Left lung (tissue), 10 donors: ENCODE results near the gene USP8. TPM values are rescaled to one million over a fixed set of nuclear protein-coding genes. Genes with fewer than 3 reads are reported as not detected.
"Not testable (repeated sequence)": the region's sequence is repeated elsewhere in the genome, so short reads cannot be mapped to it uniquely, and the experiment has no call there.

Experiments
- ATAC-seq: fragments of 200-7000 bp; cut with Tn5 transposase; one replicate; pipeline ENCODE4 v1.9.1; 2020; ENCODE audit warnings: moderate library complexity
- DNase-seq, 4 donors: peaks; one replicate each; pipeline ENCODE4 v3.0.0-alpha.2; 2013 to 2020
- H3K27ac ChIP-seq, 2 donors: fragments of 200-600 bp; sonication (generic) in 1 of 2; one replicate each; pipeline versions ENCODE4 v1.5.0 to v1.8.0; 2020 to 2021
- H3K27me3 ChIP-seq, 2 donors: fragments of 200-600 bp; sonication (generic) in 1 of 2; one replicate each; pipeline versions ENCODE4 v1.5.0 to v1.8.0; 2020 to 2021
- H3K36me3 ChIP-seq, 2 donors: fragments of 200-600 bp; sonication (generic) in 1 of 2; one replicate each; pipeline versions ENCODE4 v1.5.0 to v1.8.0; 2020 to 2021
- H3K4me1 ChIP-seq, 2 donors: fragments of 200-600 bp; one replicate each; pipeline ENCODE4 v1.8.0; 2021
- H3K4me3 ChIP-seq, 2 donors: fragments of 200-600 bp; sonication (generic) in 1 of 2; one replicate each; pipeline versions ENCODE4 v1.5.0 to v1.8.0; 2020 to 2021; ENCODE audit warnings: mild to moderate bottlenecking in 1 of 2
- H3K9me3 ChIP-seq, 2 donors: fragments of 200-600 bp; sonication (generic) in 1 of 2; one replicate each; pipeline versions ENCODE4 v1.5.0 to v1.8.0; 2020 to 2021
- CTCF ChIP-seq, 2 donors: fragments of 200-600 bp; sonication (generic) in 1 of 2; IDR thresholded peaks; one replicate each; pipeline versions ENCODE4 v1.5.0 to v1.8.0; 2021; ENCODE audit warnings: antibody characterized with exemption in 2 of 2
- intact Hi-C, 2 donors: fragments of 100-400 bp; cut with DNase I; formaldehyde crosslinking; loops; one replicate each; pipeline versions ENCODE4 v1.11.2 to v1.14.2; 2022
- polyA plus RNA-seq, 6 donors: library from polyadenylated mRNA; unstranded; fragments of 120-200 nt; gene quantifications; one replicate each; pipeline ENCODE4 v1.2.1, GENCODE V29; 2013; ENCODE audit not compliant: insufficient read length in 6 of 6
- total RNA-seq, 2 donors: library from RNA; stranded (reverse); fragmentation: NEBNext Ultra II Directional; extraction: Animal tissue kit (Norgen Biotek cat#: 25700); gene quantifications; one replicate each; pipeline ENCODE4 v1.2.1, GENCODE V29; 2021
- donor health status: DM: no; HTN: yes; CAD: no.
- donor health status: DM: no; HTN: no; CAD: no.

USP8 gene
- total and polyA plus RNA-seq, 8 donors, result 51.3 to 68.6 (median 60.8) TPM

- H3K27ac ChIP-seq, result no peak overlapping the region
- no peak overlapping the region for H3K4me3 ChIP-seq
- no peak for TF ChIP-seq CTCF (IDR thresholded peaks at IDR 0.05)
- H3K36me3 ChIP-seq, result no peaks in the 10 kb centered on the region
- intact Hi-C loops, result no loop called here
- ATAC-seq, result no peak
- H3K27me3 ChIP-seq, result no peaks in the 10 kb centered on the region
- DNase-seq, result no peak
- no peaks in the 10 kb centered on the region for H3K4me1 ChIP-seq
- H3K9me3 ChIP-seq, result no peaks in the 10 kb centered on the region
These were observed 9.6 kb upstream of the USP8 start for GRCh38 chr15:50414624-50415023.

GRCh38 chr15:50415752-50416404 lies 8.3 kb upstream of the USP8 start:
- H3K4me1 ChIP-seq, result no peaks in the 10 kb centered on the region

GRCh38 chr15:50416890-50417289 lies 7.3 kb upstream of the USP8 start:
- Histone ChIP-seq H3K27ac (no peak overlapping the region), H3K4me1 (no peaks in the 10 kb centered on the region), H3K36me3 (no peaks in the 10 kb centered on the region), H3K27me3 (no peaks in the 10 kb centered on the region), H3K9me3 (no peaks in the 10 kb centered on the region), H3K4me3 (no peak overlapping the region)
- ATAC-seq, result no peak
- DNase-seq, result no peak
- intact Hi-C loops, result no loop called here
- no peak for TF ChIP-seq CTCF (IDR thresholded peaks at IDR 0.05)

More at GRCh38 chr15:50415752-50416404, 8.3 kb upstream of the USP8 start:
- H3K27me3 ChIP-seq, result no peaks in the 10 kb centered on the region
- no peak overlapping the region for H3K27ac ChIP-seq
- no peak for TF ChIP-seq CTCF (IDR thresholded peaks at IDR 0.05)
- DNase-seq (no peak), ATAC-seq (no peak)
- no peak overlapping the region for H3K4me3 ChIP-seq
- H3K36me3 ChIP-seq, result no peaks in the 10 kb centered on the region
- no peaks in the 10 kb centered on the region for H3K9me3 ChIP-seq
- intact Hi-C loops, result no loop called here

- intact Hi-C loops, result no loop called here
- Histone ChIP-seq H3K4me3 (no peak overlapping the region), H3K9me3 (no peaks in the 10 kb centered on the region), H3K4me1 (no peaks in the 10 kb centered on the region), H3K27me3 (no peaks in the 10 kb centered on the region), H3K27ac (no peak overlapping the region), H3K36me3 (no peaks in the 10 kb centered on the region)
- TF ChIP-seq CTCF (IDR thresholded peaks at IDR 0.05), result no peak
- ATAC-seq, result no peak
- DNase-seq, result no peak
These were observed 6.1 kb upstream of the USP8 start for GRCh38 chr15:50418041-50418583.

- DNase-seq (no peak), ATAC-seq (no peak)
- TF ChIP-seq CTCF (IDR thresholded peaks at IDR 0.05), result no peak
- intact Hi-C loops, result no loop called here
- Histone ChIP-seq H3K27ac (peak overlapping the region; percentile 92 to 93), H3K9me3 (no peaks in the 10 kb centered on the region), H3K36me3 (no peaks in the 10 kb centered on the region), H3K4me1 (peaks cover 0 to 38% of the 10 kb centered on the region in 2 donors), H3K27me3 (no peaks in the 10 kb centered on the region), H3K4me3 (peak overlapping the region; percentile 63 to 86)
These were observed 1.0 kb downstream of the USP8 start for GRCh38 chr15:50425219-50425618.

- ATAC-seq, H3K36me3 ChIP-seq, H3K27me3 ChIP-seq, DNase-seq, H3K9me3 ChIP-seq, H3K27ac ChIP-seq, intact Hi-C loops: not testable (repeated sequence)
- Histone ChIP-seq H3K4me1 (peaks cover 0 to 44% of the 10 kb centered on the region in 2 donors), H3K4me3 (peak overlapping the region in 1 of 2 donors; percentile 63)
These were observed 1.6 kb downstream of the USP8 start for GRCh38 chr15:50425678-50426246.
